ENCODE data around the gene FADS1. TPM values are rescaled to one million over a fixed set of nuclear protein-coding genes. Genes with fewer than 3 reads are reported as not detected.

Gene FADS1
- total and polyA plus RNA-seq, 2 of the 13 experiments (the other 11 are each of a cell fraction or from before 2014, with no cell fraction given), result 91.8 to 108 TPM

DNA sequence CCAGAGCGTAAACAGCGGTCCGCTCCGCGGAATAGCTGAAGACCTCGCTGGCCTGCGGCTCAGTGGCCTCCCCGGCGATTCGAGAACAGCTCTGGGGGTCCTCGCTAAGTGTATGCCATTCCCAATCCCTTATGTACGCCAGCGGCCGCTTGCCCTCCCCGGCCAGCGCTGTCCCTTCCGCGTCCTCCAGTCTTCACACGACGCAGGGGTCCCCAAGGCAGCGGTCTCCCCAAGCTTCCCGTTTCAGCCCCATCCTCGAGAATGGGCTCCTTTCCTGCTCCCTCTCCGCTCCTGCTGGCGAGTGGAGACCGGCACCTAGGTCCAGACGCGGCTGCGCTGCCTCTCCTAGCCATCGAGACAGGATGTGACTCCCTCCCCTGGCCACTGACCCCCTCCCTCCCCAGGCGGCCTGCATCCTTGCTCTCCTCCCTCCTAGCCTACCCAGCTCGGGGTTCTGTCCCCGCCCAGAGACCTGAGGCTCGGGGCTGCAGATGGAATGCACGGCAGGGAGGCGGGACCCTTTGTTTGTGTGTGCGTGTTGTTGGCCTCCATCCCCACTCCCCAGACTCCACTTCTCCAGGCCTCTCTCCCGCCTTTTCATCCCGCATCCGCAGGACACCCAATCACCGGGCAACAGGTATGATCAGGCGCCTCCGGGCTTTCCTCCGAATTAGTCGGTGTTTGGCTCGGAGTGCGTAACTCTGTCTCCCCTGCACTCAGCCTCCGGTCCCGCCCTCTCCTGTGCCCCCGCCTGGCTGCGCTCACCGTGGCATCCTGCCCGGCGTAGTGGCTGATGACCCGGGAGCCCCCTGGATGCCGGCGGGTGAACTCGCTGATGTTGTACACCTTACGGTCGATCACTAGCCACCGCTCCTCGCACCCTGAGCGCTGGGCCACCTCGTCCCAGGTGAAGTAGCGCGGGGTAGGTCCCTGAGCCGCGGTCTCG, 740 bp downstream of the FADS1 start (continued):
- TF ChIP-seq, protein P1, sequence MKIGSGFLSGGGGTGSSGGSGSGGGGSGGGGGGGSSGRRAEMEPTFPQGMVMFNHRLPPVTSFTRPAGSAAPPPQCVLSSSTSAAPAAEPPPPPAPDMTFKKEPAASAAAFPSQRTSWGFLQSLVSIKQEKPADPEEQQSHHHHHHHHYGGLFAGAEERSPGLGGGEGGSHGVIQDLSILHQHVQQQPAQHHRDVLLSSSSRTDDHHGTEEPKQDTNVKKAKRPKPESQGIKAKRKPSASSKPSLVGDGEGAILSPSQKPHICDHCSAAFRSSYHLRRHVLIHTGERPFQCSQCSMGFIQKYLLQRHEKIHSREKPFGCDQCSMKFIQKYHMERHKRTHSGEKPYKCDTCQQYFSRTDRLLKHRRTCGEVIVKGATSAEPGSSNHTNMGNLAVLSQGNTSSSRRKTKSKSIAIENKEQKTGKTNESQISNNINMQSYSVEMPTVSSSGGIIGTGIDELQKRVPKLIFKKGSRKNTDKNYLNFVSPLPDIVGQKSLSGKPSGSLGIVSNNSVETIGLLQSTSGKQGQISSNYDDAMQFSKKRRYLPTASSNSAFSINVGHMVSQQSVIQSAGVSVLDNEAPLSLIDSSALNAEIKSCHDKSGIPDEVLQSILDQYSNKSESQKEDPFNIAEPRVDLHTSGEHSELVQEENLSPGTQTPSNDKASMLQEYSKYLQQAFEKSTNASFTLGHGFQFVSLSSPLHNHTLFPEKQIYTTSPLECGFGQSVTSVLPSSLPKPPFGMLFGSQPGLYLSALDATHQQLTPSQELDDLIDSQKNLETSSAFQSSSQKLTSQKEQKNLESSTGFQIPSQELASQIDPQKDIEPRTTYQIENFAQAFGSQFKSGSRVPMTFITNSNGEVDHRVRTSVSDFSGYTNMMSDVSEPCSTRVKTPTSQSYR (CRISPR knock-in tag; IDR thresholded peaks at IDR 0.05; ENCODE audit: borderline replicate concordance), result 0 out of 2 replicates have a peak, but pooled peaks have one; percentile 4
- no peak for TF ChIP-seq IKZF1 (IDR thresholded peaks at IDR 0.05)
- TF ChIP-seq, protein P2, sequence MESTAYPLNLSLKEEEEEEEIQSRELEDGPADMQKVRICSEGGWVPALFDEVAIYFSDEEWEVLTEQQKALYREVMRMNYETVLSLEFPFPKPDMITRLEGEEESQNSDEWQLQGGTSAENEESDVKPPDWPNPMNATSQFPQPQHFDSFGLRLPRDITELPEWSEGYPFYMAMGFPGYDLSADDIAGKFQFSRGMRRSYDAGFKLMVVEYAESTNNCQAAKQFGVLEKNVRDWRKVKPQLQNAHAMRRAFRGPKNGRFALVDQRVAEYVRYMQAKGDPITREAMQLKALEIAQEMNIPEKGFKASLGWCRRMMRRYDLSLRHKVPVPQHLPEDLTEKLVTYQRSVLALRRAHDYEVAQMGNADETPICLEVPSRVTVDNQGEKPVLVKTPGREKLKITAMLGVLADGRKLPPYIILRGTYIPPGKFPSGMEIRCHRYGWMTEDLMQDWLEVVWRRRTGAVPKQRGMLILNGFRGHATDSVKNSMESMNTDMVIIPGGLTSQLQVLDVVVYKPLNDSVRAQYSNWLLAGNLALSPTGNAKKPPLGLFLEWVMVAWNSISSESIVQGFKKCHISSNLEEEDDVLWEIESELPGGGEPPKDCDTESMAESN (CRISPR knock-in tag; conservative IDR thresholded peaks at IDR 0.05), result no peak
- no peak for TF ChIP-seq MXI1 (IDR thresholded peaks at IDR 0.05; ENCODE audit: borderline replicate concordance, low read depth, low read length)
- no peak for TF ChIP-seq MED13 (CRISPR knock-in tag; IDR thresholded peaks at IDR 0.05)
- TF ChIP-seq ZNF616 (CRISPR knock-in tag; IDR thresholded peaks at IDR 0.05; ENCODE audit: low read depth), result no peak; the same call in 1 of the 2 replicates
- TF ChIP-seq ZFP90 (CRISPR knock-in tag; IDR thresholded peaks at IDR 0.05; ENCODE audit: borderline replicate concordance), result 0 out of 2 replicates have a peak, but pooled peaks have one; percentile 1
- no peak for TF ChIP-seq ZNF598 (CRISPR knock-in tag; IDR thresholded peaks at IDR 0.05; ENCODE audit: borderline replicate concordance)
- TF ChIP-seq, protein P3, sequence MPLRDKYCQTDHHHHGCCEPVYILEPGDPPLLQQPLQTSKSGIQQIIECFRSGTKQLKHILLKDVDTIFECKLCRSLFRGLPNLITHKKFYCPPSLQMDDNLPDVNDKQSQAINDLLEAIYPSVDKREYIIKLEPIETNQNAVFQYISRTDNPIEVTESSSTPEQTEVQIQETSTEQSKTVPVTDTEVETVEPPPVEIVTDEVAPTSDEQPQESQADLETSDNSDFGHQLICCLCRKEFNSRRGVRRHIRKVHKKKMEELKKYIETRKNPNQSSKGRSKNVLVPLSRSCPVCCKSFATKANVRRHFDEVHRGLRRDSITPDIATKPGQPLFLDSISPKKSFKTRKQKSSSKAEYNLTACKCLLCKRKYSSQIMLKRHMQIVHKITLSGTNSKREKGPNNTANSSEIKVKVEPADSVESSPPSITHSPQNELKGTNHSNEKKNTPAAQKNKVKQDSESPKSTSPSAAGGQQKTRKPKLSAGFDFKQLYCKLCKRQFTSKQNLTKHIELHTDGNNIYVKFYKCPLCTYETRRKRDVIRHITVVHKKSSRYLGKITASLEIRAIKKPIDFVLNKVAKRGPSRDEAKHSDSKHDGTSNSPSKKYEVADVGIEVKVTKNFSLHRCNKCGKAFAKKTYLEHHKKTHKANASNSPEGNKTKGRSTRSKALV (CRISPR knock-in tag; IDR thresholded peaks at IDR 0.05), result no peak
- no peak for TF ChIP-seq HBP1 (CRISPR knock-in tag; IDR thresholded peaks at IDR 0.05; ENCODE audit: low read depth)
- no peak for TF ChIP-seq ZIK1 (CRISPR knock-in tag; IDR thresholded peaks at IDR 0.05; ENCODE audit: borderline replicate concordance, low read depth)
- TF ChIP-seq, protein P4, sequence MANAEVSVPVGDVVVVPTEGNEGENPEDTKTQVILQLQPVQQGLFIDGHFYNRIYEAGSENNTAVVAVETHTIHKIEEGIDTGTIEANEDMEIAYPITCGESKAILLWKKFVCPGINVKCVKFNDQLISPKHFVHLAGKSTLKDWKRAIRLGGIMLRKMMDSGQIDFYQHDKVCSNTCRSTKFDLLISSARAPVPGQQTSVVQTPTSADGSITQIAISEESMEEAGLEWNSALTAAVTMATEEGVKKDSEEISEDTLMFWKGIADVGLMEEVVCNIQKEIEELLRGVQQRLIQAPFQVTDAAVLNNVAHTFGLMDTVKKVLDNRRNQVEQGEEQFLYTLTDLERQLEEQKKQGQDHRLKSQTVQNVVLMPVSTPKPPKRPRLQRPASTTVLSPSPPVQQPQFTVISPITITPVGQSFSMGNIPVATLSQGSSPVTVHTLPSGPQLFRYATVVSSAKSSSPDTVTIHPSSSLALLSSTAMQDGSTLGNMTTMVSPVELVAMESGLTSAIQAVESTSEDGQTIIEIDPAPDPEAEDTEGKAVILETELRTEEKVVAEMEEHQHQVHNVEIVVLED (CRISPR knock-in tag; IDR thresholded peaks at IDR 0.05; ENCODE audit: borderline replicate concordance), result no peak
- no peak for TF ChIP-seq SALL2 (CRISPR knock-in tag; IDR thresholded peaks at IDR 0.05)
- peak; percentile 80 for TF ChIP-seq TRAFD1 (CRISPR knock-in tag; IDR thresholded peaks at IDR 0.05; ENCODE audit: borderline replicate concordance)
- no peak for TF ChIP-seq AKAP8 (CRISPR knock-in tag; IDR thresholded peaks at IDR 0.05)

Data from HepG2 (cell line).